A673 (cell line): ENCODE measurements around the gene SIRT6.

Source experiments
- CTCF ChIP-seq: fragments of 300-800, 200-600 bp; sonication (generic); conservative IDR thresholded peaks from 2 replicates; pipeline ENCODE4 v1.5.1; 2017; ENCODE audit warnings: low read depth, mild to moderate bottlenecking, antibody characterized with exemption, low read length, moderate library complexity, mixed read lengths
- EZH2 ChIP-seq: fragments of 200-600 bp; sonication (generic); IDR thresholded peaks from 2 replicates; pipeline ENCODE4 v1.6.1; 2017; ENCODE audit warnings: borderline replicate concordance, low read depth, mild to moderate bottlenecking, mixed read lengths, antibody characterized with exemption, low read length; ENCODE audit not compliant: poor library complexity, severe bottlenecking

- no peak for TF ChIP-seq CTCF
- no peak for TF ChIP-seq EZH2
Measured at GRCh38 chr19:4151623-4152022, 30.7 kb downstream of the SIRT6 start.
